Measurements from ENCODE around the gene NRP1.
"Not testable (repeated sequence)": the region's sequence is repeated elsewhere in the genome, so short reads cannot be mapped to it uniquely, and the experiment has no call there.

Gene NRP1

DNA sequence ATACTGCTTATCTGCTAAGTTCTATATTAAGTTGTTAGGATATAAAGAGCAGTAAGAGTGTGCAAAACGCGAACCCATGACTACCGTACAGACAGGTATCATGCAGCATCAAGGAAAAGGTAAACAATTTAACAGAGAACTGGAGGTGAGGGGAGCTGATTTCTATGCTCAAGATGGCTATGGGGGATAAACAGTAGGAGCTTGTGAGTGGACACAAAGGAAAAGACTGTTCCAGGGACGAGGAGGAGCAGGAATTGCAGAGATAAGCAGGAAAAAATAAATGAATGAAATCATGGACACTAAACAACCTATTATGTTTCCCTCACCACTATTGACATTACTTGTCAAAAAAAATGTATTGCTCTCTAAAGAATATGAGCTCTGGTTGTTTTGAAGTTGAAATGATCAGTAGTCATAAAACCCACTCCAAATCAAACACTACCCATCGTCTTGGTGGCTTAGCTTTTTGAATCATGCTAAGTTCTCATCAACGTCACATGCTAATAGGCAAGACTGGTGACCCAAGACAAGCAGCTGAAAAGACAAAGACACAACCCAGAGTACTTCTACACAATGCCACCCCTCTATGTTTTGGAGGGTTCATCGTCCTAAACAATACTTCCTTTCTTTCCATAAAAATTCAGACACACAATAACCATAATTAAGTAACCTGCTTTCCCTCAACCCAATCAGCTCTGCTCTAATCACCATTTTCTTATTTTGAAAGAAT lies 102.7 kb downstream of the NRP1 start:
- no peak overlapping the region for H3K4me3 ChIP-seq
- H3K27ac ChIP-seq, result no peak overlapping the region

GRCh38 chr10:33229949-33230267 lies 104.6 kb downstream of the NRP1 start:
- Histone ChIP-seq H3K27ac (peak overlapping the region in 6 of 21 experiments; percentile 9 to 61 (median 25)), H3K4me3 (no peak overlapping the region)

DNA sequence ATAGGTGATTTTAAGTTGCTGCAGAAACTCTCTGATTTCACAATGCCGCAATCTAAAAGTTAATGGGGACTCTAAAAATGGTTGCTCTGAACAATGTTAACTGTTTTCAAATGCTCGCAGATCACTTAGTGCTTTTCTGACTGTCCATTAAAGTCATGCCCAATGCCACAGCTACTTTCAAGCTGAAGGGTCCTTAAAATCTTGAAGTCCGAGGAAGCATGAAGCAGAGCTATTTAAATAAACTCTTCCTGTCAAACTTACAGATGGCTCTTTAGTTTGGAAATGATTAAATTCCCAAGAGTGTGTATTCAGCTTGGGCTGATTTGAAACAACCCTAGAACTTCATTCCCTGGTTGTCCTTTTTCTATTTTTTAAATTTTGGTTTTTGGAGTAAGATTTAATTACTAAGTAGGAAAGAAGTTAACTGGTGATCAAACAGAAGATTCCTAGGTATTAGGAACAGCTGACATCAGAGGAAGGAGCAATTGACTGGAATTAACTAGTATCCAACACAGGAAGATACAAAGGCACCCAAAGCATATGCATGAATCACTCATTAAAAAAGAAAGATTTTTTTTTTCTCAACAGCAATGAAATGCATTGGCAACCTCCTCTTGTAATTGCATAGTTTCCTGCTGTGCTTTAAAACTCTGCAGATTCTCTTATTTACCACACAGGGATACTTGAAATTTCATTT lies 105.1 kb downstream of the NRP1 start:
- H3K4me3 ChIP-seq, result no peak overlapping the region
- H3K27ac ChIP-seq, result peak overlapping the region in 4 of 21 experiments; percentile 12 to 61 (median 40)

GRCh38 chr10:33228426-33228825 lies 106.0 kb downstream of the NRP1 start:
- H3K4me3 ChIP-seq, result no peak overlapping the region
- no peak overlapping the region for H3K27ac ChIP-seq

DNA sequence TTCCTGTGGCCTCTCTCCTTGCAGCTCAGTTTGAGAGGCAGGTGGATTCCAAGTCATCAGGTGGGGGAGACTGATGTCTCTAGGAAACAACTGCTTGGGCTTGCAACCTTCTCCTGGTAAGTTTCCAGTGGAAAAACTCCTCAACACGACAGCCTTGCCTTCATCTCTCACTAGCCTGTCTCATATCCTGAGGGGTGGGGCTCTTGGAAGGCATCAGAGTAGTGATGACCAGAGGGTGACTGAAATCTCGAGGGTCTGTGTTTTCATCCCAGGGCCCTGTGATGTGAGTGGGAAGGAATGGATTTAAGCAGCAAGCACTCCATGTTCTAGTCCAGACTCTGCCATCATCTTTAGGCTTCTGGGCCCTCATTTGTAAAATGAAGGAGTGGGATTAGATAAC lies 107.0 kb downstream of the NRP1 start:
- no peak overlapping the region for H3K27ac ChIP-seq
- no peak overlapping the region for H3K4me3 ChIP-seq

- Histone ChIP-seq H3K27ac (peak overlapping the region in 2 of 21 experiments; percentile 14 to 33), H3K4me3 (no peak overlapping the region)
Observed at GRCh38 chr10:33224251-33224965, 110.1 kb downstream of the NRP1 start.

DNA sequence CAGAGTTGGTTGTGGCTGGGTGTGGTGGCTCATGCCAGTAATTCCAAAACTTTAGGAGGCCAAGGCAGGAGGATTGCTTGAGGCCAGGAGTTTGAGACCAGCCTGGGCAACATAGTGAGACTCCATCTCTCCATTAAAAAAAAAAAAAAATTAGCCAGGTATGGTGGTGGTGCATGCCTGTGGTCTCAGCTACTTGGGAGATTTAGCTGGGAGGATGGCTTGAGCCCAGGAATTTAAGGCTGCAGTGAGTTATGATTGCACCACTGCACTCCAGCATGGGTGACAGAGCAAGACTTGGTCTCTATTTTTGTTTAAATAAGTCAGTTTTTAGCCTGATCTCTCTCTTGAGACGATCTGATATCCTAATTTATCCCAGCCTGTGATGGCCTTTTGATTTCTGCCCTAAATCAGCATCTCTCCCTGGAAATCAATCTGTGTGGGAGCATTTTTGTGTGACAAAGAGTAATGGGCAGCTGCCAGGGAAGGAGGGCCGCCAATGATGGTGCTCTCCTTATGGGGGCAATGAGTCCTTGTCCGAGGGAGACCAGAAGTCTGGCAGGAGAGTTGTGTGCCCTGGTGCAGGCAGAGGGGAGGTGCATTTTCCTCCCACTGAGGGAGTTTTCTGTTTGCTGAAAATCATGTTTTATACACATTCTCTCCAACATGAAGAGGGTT lies 111.0 kb downstream of the NRP1 start:
- H3K4me3 ChIP-seq, result no peak overlapping the region
- peak overlapping the region in 1 of 21 experiments; percentile 33 for H3K27ac ChIP-seq

DNA sequence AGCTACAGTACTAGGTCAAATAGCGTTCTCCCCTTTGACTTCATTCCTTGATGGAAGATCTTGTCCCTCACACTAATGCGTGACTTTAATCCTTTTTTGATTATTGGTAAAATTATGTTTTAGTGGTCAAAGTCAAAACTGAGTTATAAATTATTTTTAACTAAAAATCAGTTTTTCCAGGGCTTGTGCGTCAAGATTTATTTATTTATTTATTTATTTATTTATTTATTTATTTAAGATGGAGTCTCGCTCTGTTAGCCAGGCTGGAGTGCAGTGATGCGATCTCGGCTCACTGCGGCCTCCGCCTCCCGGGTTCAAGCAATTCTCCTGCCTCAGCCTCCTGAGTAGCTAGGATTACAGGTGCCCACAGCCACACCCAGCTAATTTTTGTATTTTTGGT lies 112.2 kb downstream of the NRP1 start:
- not testable (repeated sequence) for H3K27ac ChIP-seq

DNA sequence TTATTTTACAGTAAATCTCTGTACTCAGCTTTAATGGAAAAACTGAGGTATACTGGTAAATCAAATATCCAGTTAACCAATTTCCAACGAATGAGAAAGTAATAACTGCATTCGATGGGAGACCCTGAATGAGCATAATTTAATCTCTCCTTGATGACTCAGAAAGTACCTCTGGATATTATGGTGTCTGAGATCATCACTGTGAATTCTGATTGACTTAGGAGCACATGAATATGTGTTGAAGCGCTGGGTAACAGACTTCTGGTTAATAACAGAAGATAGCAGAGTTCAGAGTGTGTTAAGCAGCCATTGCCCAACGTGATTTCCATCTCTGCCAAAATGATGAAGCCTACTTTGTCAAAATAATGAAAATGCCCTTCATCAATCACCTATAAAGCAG lies 116.6 kb downstream of the NRP1 start:
- Histone ChIP-seq H3K4me3 (no peak overlapping the region), H3K27ac (peak overlapping the region in 1 of 21 experiments; percentile 66)

More for the DNA sequence above, 112.2 kb downstream of the NRP1 start:
- not testable (repeated sequence) for H3K4me3 ChIP-seq

DNA sequence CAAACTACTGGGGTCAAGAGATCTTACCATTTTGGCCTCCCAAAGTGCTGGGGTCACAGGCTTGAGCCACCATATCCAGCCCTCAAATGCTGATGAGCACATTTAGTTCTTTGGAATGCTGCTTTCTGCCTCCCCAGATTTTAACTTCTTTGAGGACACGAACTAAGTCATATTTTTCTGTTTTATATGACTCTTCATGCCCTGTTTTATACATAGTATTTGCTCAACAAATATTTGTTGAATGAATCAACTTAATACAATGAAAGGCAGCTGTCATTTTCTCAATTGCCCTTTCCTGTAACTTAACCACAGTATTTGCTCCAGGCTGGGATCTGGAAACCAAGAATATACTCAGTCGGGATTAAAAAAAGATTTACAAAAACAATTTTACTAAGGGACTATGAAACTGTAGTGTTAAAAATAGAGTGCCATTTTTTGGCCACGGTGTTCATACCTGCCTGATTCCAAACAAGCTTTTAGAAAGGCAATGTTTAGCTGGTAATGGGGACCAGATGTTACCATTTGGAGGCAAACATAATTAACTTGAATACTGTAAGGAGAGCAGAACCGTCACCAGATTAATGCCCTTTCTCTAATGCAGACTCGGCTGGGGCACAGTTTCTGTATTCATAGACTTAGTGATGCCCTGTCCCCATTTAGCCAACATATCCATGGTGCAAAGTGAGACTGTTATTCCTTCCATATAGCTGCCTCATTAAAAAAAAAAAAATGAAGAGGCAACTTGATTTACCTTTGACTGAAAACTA lies 117.6 kb downstream of the NRP1 start:
- Histone ChIP-seq H3K4me3 (no peak overlapping the region), H3K27ac (peak overlapping the region in 7 of 21 experiments; percentile 24 to 82 (median 55))

- H3K4me3 ChIP-seq, result no peak overlapping the region
- H3K27ac ChIP-seq, result peak overlapping the region in 5 of 21 experiments; percentile 5 to 82 (median 24)
Observed at GRCh38 chr10:33215635-33216034, 118.8 kb downstream of the NRP1 start.

DNA sequence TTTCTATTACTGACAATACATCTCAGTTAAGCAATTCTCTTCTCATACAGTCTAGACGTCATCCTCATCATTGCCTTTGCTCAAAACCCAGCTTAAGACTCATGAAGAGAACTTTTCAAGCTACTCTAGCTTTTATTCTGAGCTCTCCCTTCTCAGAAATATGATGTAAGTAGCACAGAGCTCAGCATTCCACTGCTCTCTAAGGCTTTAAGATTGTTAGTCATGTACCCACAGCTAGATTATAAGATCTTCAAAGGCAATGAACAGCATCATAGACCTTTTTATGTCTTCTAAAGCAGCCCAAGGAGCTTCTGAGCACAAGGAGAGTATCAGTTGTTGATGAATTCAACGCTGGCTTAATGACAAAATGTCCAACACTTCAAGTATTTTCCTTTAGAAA lies 119.3 kb downstream of the NRP1 start:
- peak overlapping the region in 3 of 21 experiments; percentile 5 to 82 (median 76) for H3K27ac ChIP-seq

DNA sequence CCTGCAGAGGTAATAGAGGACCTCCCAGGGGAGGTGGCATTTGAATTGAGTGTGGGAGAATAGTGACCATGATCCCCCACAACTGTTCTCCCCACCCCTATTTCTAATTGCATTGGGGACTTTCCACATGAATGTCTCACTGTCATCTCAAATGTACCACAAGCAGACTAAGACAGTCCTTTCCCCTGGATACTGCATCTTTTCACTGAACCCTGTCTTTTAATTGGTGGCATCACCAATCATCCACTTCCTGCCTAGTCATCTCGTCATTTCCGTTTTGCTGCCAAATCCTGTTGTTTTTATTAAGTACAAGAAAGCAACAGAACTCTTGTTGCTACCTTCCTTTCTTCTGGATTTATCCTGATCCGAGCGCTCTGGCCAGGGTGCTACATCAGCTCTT lies 120.3 kb downstream of the NRP1 start:
- peak overlapping the region in 3 of 21 experiments; percentile 30 to 82 (median 76) for H3K27ac ChIP-seq
- H3K4me3 ChIP-seq, result no peak overlapping the region

More for the DNA sequence above, 119.3 kb downstream of the NRP1 start:
- H3K4me3 ChIP-seq, result no peak overlapping the region

DNA sequence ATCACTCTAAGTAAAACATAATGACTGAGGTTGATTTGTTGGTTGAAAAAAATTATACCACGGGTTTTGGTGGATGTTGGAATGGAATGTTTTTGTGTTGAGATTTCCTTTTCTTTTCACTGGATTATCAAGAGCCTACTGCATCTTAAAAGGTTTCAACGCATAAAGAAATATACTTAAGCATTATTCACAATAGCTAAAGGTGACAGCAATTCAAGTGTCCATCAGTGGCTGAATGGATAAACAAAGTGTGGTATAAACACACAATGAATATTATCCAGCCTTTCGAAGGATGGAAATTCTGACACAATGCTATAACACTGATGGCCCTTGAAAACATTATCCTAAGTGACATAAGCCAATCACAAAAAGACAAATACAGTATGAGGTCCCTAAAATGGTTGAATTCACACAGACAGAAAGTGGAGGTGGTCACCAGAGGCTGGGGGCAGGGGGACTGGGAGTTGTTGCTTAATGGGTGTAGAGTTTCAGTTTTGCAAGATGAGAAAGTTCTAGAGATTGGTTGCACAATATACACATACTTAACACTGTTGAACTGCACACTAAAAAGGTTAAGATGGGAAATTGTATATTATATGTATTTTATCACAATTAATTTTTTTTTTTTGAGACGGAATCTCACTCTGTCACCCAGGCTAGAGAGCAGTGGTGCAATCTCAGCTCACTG lies 122.3 kb downstream of the NRP1 start:
- peak overlapping the region in 7 of 21 experiments; percentile 25 to 76 (median 49) for H3K27ac ChIP-seq
- no peak overlapping the region for H3K4me3 ChIP-seq

- H3K27ac ChIP-seq, result peak overlapping the region in 9 of 21 experiments; percentile 23 to 76 (median 47)
- H3K4me3 ChIP-seq, result no peak overlapping the region
Observed at GRCh38 chr10:33211106-33211878, 123.2 kb downstream of the NRP1 start.

- H3K4me3 ChIP-seq, result no peak overlapping the region
- H3K27ac ChIP-seq, result no peak overlapping the region
Observed at GRCh38 chr10:33209802-33210201, 124.7 kb downstream of the NRP1 start.

DNA sequence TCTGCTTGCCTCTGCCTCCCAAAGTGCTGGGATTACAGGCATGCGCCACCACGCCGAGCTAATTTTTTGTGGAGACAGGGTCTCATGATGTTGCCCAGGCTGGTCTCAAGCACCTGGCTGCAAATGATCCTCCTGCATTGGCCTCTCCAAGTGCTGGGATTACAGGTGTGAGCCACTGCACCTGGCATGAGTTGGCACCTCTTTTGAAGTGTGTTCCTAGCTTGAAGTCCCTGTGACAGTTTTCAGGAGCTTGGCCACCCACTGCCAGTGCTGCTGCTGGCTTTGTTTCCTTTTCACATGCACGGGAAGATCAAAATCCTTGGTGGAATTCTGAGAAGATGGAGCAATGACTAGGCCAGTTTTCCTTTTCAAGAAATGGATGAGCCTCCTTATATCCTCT lies 126.3 kb downstream of the NRP1 start:
- H3K27ac ChIP-seq, result no peak overlapping the region
- no peak overlapping the region for H3K4me3 ChIP-seq

DNA sequence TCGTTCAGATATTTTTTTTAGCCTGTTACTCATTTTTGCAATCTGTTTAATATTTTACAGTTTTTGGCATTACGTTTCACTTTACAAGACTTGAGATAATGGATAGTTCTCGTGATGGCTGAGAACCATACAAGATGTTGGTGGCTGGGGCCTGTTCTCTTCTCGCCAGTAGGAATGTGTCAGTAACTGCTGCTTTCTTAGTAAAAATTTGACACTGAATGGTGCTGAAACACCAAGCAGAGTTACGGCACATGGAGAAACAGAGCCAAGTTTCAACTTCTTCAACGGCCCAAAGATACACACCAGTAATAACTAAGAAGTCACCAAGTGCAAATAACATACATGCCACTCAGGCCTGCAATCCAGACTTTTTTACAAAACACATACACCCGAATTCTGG lies 130.4 kb downstream of the NRP1 start:
- Histone ChIP-seq H3K4me3 (no peak overlapping the region), H3K27ac (no peak overlapping the region)
